H9 (cell line): ENCODE data around the gene DIAPH3. TPM values are rescaled to one million over a fixed set of nuclear protein-coding genes. Genes with fewer than 3 reads are reported as not detected.

ENCODE experiments used
- DNase-seq: peaks from one replicate; pipeline ENCODE4 v3.0.0-alpha.2; 2017
- H2AFZ ChIP-seq: one replicate; pipeline ENCODE4 v1.6.1; 2013; ENCODE audit warnings: mild to moderate bottlenecking, low read length, control low read depth, moderate library complexity
- H2AK5ac ChIP-seq: 2 replicates; pipeline ENCODE4 v1.6.1; 2013; ENCODE audit warnings: low read length, control low read depth, mixed read lengths; ENCODE audit not compliant: insufficient read length
- H2BK120ac ChIP-seq: one replicate; pipeline ENCODE4 v1.6.1; 2013; ENCODE audit warnings: low read depth, mild to moderate bottlenecking, low read length, control low read depth, inconsistent platforms; ENCODE audit not compliant: poor library complexity, severe bottlenecking
- H2BK12ac ChIP-seq: 2 replicates; pipeline ENCODE4 v1.6.1; 2013; ENCODE audit warnings: low read length, control low read depth, mixed read lengths, low read depth; ENCODE audit not compliant: insufficient read length
- H2BK15ac ChIP-seq: 2 replicates; pipeline ENCODE4 v1.6.1; 2013; ENCODE audit warnings: low read depth, low read length, control low read depth
- H2BK20ac ChIP-seq: one replicate; pipeline ENCODE4 v1.6.1; 2013; ENCODE audit warnings: low read depth, mild to moderate bottlenecking, low read length, control low read depth, inconsistent platforms; ENCODE audit not compliant: poor library complexity, severe bottlenecking
- H2BK5ac ChIP-seq: 2 replicates; pipeline ENCODE4 v1.6.1; 2013; ENCODE audit warnings: low read length, control low read depth, mixed read lengths; ENCODE audit not compliant: insufficient read length
- H3K14ac ChIP-seq: 2 replicates; pipeline ENCODE4 v1.6.1; 2013; ENCODE audit warnings: low read length, control low read depth; ENCODE audit not compliant: insufficient read depth
- H3K18ac ChIP-seq: 2 replicates; pipeline ENCODE4 v1.6.1; 2013; ENCODE audit warnings: low read depth, mild to moderate bottlenecking, mixed read lengths, low read length, control low read depth; ENCODE audit not compliant: insufficient read length
- H3K23ac ChIP-seq: 2 replicates; pipeline ENCODE4 v1.6.1; 2013; ENCODE audit warnings: low read length, control low read depth, mixed read lengths, low read depth; ENCODE audit not compliant: insufficient read length
- H3K23me2 ChIP-seq: 2 replicates; pipeline ENCODE4 v1.6.1; 2013; ENCODE audit warnings: low read depth, mild to moderate bottlenecking, mixed read lengths, low read length, control low read depth; ENCODE audit not compliant: insufficient read length, poor library complexity, severe bottlenecking
- H3K27ac ChIP-seq: 2 replicates; pipeline ENCODE4 v1.5.1; 2013; ENCODE audit warnings: low read length, control low read depth, mixed read lengths, low read depth; ENCODE audit not compliant: insufficient read length
- H3K27me3 ChIP-seq: 2 replicates; pipeline ENCODE4 v1.6.1; 2013; ENCODE audit warnings: low read length, control low read depth, inconsistent platforms; ENCODE audit not compliant: insufficient read depth
- H3K4ac ChIP-seq: 2 replicates; pipeline ENCODE4 v1.6.1; 2013; ENCODE audit warnings: low read depth, mild to moderate bottlenecking, control low read depth, inconsistent platforms, low read length, moderate library complexity
- H3K4me1 ChIP-seq: 2 replicates; pipeline ENCODE4 v1.6.1; 2013; ENCODE audit warnings: low read length, control low read depth, inconsistent platforms; ENCODE audit not compliant: insufficient read depth
- H3K4me2 ChIP-seq: 2 replicates; pipeline ENCODE4 v1.6.1; 2013; ENCODE audit warnings: low read length, control low read depth, mixed read lengths; ENCODE audit not compliant: insufficient read length, insufficient read depth
- H3K56ac ChIP-seq: 2 replicates; pipeline ENCODE4 v1.6.1; 2013; ENCODE audit warnings: low read depth, mild to moderate bottlenecking, mixed read lengths, low read length, control low read depth; ENCODE audit not compliant: insufficient read length
- H3K79me1 ChIP-seq: 2 replicates; pipeline ENCODE4 v1.6.1; 2013; ENCODE audit warnings: low read depth, mild to moderate bottlenecking, moderate library complexity, low read length, control low read depth, inconsistent platforms; ENCODE audit not compliant: insufficient read depth, poor library complexity, severe bottlenecking
- H3K79me2 ChIP-seq: 2 replicates; pipeline ENCODE4 v1.6.1; 2013; ENCODE audit warnings: low read length, control low read depth, inconsistent platforms; ENCODE audit not compliant: insufficient read depth
- H3K9ac ChIP-seq: 2 replicates; pipeline ENCODE4 v1.6.1; 2013; ENCODE audit warnings: low read length, control low read depth, mixed read lengths; ENCODE audit not compliant: insufficient read length; ENCODE audit errors: extremely low read depth
- H3K9me3 ChIP-seq: one replicate; pipeline ENCODE4 v1.6.1; 2013; ENCODE audit warnings: low read depth, low read length, inconsistent platforms; ENCODE audit not compliant: control insufficient read depth
- H3T11ph ChIP-seq: one replicate; pipeline ENCODE4 v1.6.1; 2013; ENCODE audit warnings: mild to moderate bottlenecking, low read length, control low read depth, inconsistent platforms
- H4K20me1 ChIP-seq: one replicate; pipeline ENCODE4 v1.6.1; 2013; ENCODE audit not compliant: control insufficient read depth, insufficient read length, insufficient read depth
- H4K5ac ChIP-seq: 2 replicates; pipeline ENCODE4 v1.6.1; 2013; ENCODE audit warnings: low read depth, mild to moderate bottlenecking, mixed read lengths, low read length, control low read depth; ENCODE audit not compliant: insufficient read length
- H4K8ac ChIP-seq: replicated peaks from 2 replicates; pipeline ENCODE4 v1.6.1; 2013; ENCODE audit warnings: low read length, control low read depth, mixed read lengths, low read depth; ENCODE audit not compliant: insufficient read length
- H4K91ac ChIP-seq: 2 replicates; pipeline ENCODE4 v1.6.1; 2013; ENCODE audit warnings: low read depth, mild to moderate bottlenecking, moderate library complexity, mixed read lengths, low read length, control low read depth; ENCODE audit not compliant: insufficient read length
- H3K27ac Mint-ChIP-seq, 3 experiments: 2 replicates in 2 of 3; 3 replicates in 1 of 3; pipeline ENCODE4 v1.8.0; 2020 to 2021; ENCODE audit warnings: mixed read lengths in 3 of 3, mild to moderate bottlenecking in 1 of 3, moderate library complexity in 1 of 3
- H3K27me3 Mint-ChIP-seq: 2 replicates; pipeline ENCODE4 v1.8.0; 2021; ENCODE audit warnings: low read depth, mild to moderate bottlenecking, moderate library complexity, mixed read lengths
- H3K36me3 Mint-ChIP-seq, 3 experiments: 2 replicates in 2 of 3; 3 replicates in 1 of 3; pipeline ENCODE4 v1.8.0; 2020 to 2021; ENCODE audit warnings: low read depth in 3 of 3, mixed read lengths in 3 of 3; ENCODE audit not compliant: insufficient read depth in 1 of 3
- H3K4me1 Mint-ChIP-seq, 2 experiments: 2 replicates each; pipeline ENCODE4 v1.8.0; 2020; ENCODE audit warnings: mixed read lengths in 2 of 2
- H3K4me3 Mint-ChIP-seq, 2 experiments: 2 replicates in 1 of 2; 3 replicates in 1 of 2; pipeline ENCODE4 v1.8.0; 2020 to 2021; ENCODE audit warnings: mild to moderate bottlenecking in 2 of 2, mixed read lengths in 2 of 2, moderate library complexity in 1 of 2
- H3K9me3 Mint-ChIP-seq, 2 experiments: 2 replicates in 1 of 2; 3 replicates in 1 of 2; pipeline ENCODE4 v1.8.0; 2020; ENCODE audit warnings: mild to moderate bottlenecking in 2 of 2, mixed read lengths in 2 of 2, moderate library complexity in 1 of 2
- CTCF ChIP-seq: fragments of 200-600 bp; sonication (generic); conservative IDR thresholded peaks from 3 replicates; pipeline ENCODE4 v1.8.0; 2021; ENCODE audit warnings: antibody characterized with exemption, mild to moderate bottlenecking
- WGBS: extraction: QIAGEN DNeasy Blood & Tissue Kit; methylation state at CpG from one replicate; pipeline ENCODE4 v1.1.7; 2013; ENCODE audit warnings: missing lambda C conversion rate, low lambda C conversion rate, mixed read lengths; ENCODE audit not compliant: insufficient read length; ENCODE audit errors: extremely low coverage; 5-methylcytosine and 5-hydroxymethylcytosine counted together
- total RNA-seq: library from RNA; stranded (reverse); gene quantifications from 2 replicates; pipeline ENCODE4 v1.2.1, GENCODE V29; 2021

The DIAPH3 gene
- total RNA-seq, 1 experiment from 2014 or later: 23.1 TPM

DNA sequence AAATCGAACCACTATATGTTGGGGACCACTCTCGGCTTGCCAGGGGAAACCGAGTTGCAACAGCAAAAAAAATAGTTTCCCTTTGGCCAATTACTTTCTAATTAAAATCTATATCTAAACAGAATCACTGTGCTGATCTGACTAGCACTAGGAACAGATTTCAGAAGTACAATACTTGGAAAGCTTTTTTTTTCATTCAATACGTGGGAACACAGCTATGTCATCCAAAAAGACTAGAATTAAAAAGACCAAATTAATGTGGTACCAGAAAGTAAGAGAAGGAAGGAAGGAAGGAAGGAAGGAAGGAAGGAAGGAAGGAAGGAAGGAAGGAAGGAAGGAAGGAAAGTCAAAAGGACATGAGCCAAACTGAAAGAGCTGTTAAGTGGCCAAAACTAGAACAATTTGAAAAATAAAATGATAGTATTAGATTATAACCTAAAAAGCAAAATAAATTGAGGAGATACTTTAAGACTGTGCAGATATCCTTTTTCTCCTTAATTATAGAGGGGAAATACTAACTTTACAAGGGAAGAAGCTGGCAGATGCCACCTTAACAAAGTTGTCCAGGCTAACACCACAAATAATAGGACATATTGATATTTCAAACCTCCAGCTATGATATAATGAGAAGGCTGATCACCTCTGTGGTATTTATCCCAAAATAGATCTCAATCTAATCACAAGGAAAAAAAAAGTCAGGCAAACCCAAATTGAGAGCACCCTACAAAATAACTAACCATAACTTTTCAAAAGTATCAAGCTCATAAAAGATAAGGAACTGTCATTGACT, 63.9 kb downstream of the DIAPH3 start:
- Histone ChIP-seq H2BK15ac (no peak overlapping the region), H3K18ac (no peak overlapping the region), H2AFZ (no peak overlapping the region), H3K4ac (no peak overlapping the region), H3K4me2 (no peak overlapping the region), H3K9ac (no peak overlapping the region), H3K27me3 (no peaks in the 10 kb centered on the region), H3K79me1 (peaks cover 2% of the 10 kb centered on the region), H4K5ac (no peak overlapping the region), H3K23me2 (no peaks in the 10 kb centered on the region), H3K56ac (no peak overlapping the region), H2AK5ac (no peak overlapping the region), H3K23ac (no peak overlapping the region), H3T11ph (no peak overlapping the region), H4K8ac (no peak overlapping the region), H3K79me2 (peaks cover 2% of the 10 kb centered on the region; the same call in 1 of the 2 replicates), H4K91ac (no peak overlapping the region), H4K20me1 (no peaks in the 10 kb centered on the region), H2BK5ac (no peak overlapping the region), H2BK20ac (no peak overlapping the region), H3K9me3 (no peaks in the 10 kb centered on the region), H2BK120ac (no peak overlapping the region), H3K27ac (no peak overlapping the region), H3K14ac (no peak overlapping the region), H2BK12ac (no peak overlapping the region), H3K4me1 (no peaks in the 10 kb centered on the region; the same call in 1 of the 2 replicates)
- DNase-seq: no peak
- TF ChIP-seq CTCF: no peak
- no peaks in the 10 kb centered on the region for H3K27me3 Mint-ChIP-seq
- peak overlapping the region in 1 of 3 experiments; percentile 1; a peak in 1 of 7 replicates for H3K27ac Mint-ChIP-seq
- WGBS: no CpG with 5 or more reads among the region's 4 CpGs
- H3K36me3 Mint-ChIP-seq: peaks cover 5 to 8% (median 6%) of the 10 kb centered on the region in 3 experiments
- H3K4me1 Mint-ChIP-seq: peaks cover 15% of the 10 kb centered on the region in 2 experiments
- H3K9me3 Mint-ChIP-seq: no peaks in the 10 kb centered on the region; a peak in 1 of 5 replicates
- no peak overlapping the region for H3K4me3 Mint-ChIP-seq
